ENCODE data around the gene MANBA. TPM values are rescaled to one million over a fixed set of nuclear protein-coding genes. Genes with fewer than 3 reads are reported as not detected.
A peak's percentile ranks its signal among the peaks of the same experiment; 100 is the strongest.

MANBA gene
- total RNA-seq, 2 experiments from 2014 or later = 16.9 to 18.2 TPM

DNA sequence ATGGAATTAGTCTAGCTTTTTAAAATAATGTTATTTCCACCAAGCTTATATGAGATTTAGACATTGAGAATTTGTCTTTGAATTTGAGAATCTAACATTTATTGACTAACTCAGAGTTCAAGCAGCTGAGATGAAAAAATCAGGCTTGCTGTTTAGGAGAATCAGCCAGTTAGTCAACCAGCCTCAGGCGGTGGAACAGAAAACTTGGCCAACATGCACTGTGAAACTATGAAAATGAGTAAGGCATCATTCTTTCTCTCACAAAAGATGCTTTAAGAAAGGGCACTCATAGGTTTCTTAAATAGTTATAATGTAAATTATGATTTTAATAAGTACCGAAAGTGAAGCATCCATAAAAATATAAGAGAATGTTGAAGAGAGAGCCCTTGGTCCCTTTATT is 175.4 kb downstream of the MANBA start:
- H3K27ac Mint-ChIP-seq = peak overlapping the region; percentile 82
- Histone ChIP-seq H3K27me3 (ENCODE audit: control insufficient read depth in 1 of 2, insufficient read depth in 2 of 2, low read length in 2 of 2) (no peaks in the 10 kb centered on the region), H3K27ac (ENCODE audit: low read depth in 1 of 2, low read length in 2 of 2) (peak overlapping the region in 1 of 2 donors; percentile 53), H3K36me3 (ENCODE audit: insufficient read depth, low read length) (peaks cover 58% of the 10 kb centered on the region), H3K4me1 (ENCODE audit: insufficient read depth, low read length) (peaks cover 31% of the 10 kb centered on the region), H3K4me3 (ENCODE audit: low read length) (no peak overlapping the region), H3K9me3 (ENCODE audit: control insufficient read depth in 1 of 2, insufficient read depth in 1 of 2, low read length in 2 of 2) (no peaks in the 10 kb centered on the region)
- POLR2A ChIA-PET = interaction anchor here (0.7 to 1.4 kb wide), 2 partner anchors 13 to 45 kb away, joined by 3 to 4 read pairs; no protein-coding TSS in a partner anchor
- no peaks in the 10 kb centered on the region for H3K27me3 Mint-ChIP-seq
- peaks cover 73% of the 10 kb centered on the region for H3K4me1 Mint-ChIP-seq (ENCODE audit: low read depth)
- no peak for ATAC-seq (ENCODE audit: poor library complexity)
- H3K4me3 Mint-ChIP-seq = no peak overlapping the region
- CTCF ChIA-PET = interaction anchor here (1.7 kb wide), 1 partner anchor 40 kb away, joined by 5 read pairs; no protein-coding TSS in a partner anchor
- peaks cover 95% of the 10 kb centered on the region for H3K36me3 Mint-ChIP-seq (ENCODE audit: low read depth)
- intact Hi-C loops (cut with DNase I, micrococcal nuclease) = no loop called here
- H3K9me3 Mint-ChIP-seq = no peaks in the 10 kb centered on the region
- TF ChIP-seq, protein P1, sequence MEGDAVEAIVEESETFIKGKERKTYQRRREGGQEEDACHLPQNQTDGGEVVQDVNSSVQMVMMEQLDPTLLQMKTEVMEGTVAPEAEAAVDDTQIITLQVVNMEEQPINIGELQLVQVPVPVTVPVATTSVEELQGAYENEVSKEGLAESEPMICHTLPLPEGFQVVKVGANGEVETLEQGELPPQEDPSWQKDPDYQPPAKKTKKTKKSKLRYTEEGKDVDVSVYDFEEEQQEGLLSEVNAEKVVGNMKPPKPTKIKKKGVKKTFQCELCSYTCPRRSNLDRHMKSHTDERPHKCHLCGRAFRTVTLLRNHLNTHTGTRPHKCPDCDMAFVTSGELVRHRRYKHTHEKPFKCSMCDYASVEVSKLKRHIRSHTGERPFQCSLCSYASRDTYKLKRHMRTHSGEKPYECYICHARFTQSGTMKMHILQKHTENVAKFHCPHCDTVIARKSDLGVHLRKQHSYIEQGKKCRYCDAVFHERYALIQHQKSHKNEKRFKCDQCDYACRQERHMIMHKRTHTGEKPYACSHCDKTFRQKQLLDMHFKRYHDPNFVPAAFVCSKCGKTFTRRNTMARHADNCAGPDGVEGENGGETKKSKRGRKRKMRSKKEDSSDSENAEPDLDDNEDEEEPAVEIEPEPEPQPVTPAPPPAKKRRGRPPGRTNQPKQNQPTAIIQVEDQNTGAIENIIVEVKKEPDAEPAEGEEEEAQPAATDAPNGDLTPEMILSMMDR (IDR thresholded peaks at IDR 0.05) = no peak
- DNase-seq = no peak

- Mint-ChIP-seq H3K9me3 (no peaks in the 10 kb centered on the region), H3K27me3 (no peaks in the 10 kb centered on the region), H3K4me1 (ENCODE audit: low read depth) (peaks cover 73% of the 10 kb centered on the region), H3K36me3 (ENCODE audit: low read depth) (peaks cover 95% of the 10 kb centered on the region), H3K27ac (peak overlapping the region; percentile 56), H3K4me3 (no peak overlapping the region)
- intact Hi-C loops (cut with DNase I, micrococcal nuclease) = no loop called here
- ChIA-PET POLR2A (no interaction called here), CTCF (interaction anchor here (0.7 kb wide), 1 partner anchor 262 kb away, joined by 3 read pairs; no protein-coding TSS in a partner anchor)
- no peaks in the 10 kb centered on the region for H3K9me3 ChIP-seq (ENCODE audit: control insufficient read depth in 1 of 2, insufficient read depth in 1 of 2, low read length in 2 of 2)
- H3K4me1 ChIP-seq (ENCODE audit: insufficient read depth, low read length) = peaks cover 26% of the 10 kb centered on the region
- TF ChIP-seq, protein P1 (IDR thresholded peaks at IDR 0.05) = no peak
- no peak overlapping the region for H3K27ac ChIP-seq (ENCODE audit: low read depth in 1 of 2, low read length in 2 of 2)
- no peak overlapping the region for H3K4me3 ChIP-seq (ENCODE audit: low read length)
- no peaks in the 10 kb centered on the region for H3K27me3 ChIP-seq (ENCODE audit: control insufficient read depth in 1 of 2, insufficient read depth in 2 of 2, low read length in 2 of 2)
- peaks cover 59% of the 10 kb centered on the region for H3K36me3 ChIP-seq (ENCODE audit: insufficient read depth, low read length)
- ATAC-seq (ENCODE audit: poor library complexity) = no peak
- no peak for DNase-seq
Observed at GRCh38 chr4:102584091-102584490, 176.7 kb downstream of the MANBA start.

Other genes with a start within 250 kb of the MANBA start
- 100 to 1,000 TPM; 659 to 719 TPM for gene UBE2D3, start 66.6 kb upstream of the MANBA start, total RNA-seq
- 10 to 100 TPM; 12.8 to 13.7 TPM for gene CISD2, start 108.0 kb upstream of the MANBA start, total RNA-seq

Measured in CD4-positive, alpha-beta T cell (primary cell).